Trophoblast cell (in vitro differentiated cells and primary cell): ENCODE results near the gene CACNA1I.

Experiments used
- DNase-seq, 2 donors: peaks; one replicate each; pipeline ENCODE4 v3.0.0-alpha.2; 2016
- H2AFZ ChIP-seq: 2 replicates; pipeline ENCODE4 v1.6.1; 2013; ENCODE audit warnings: low read length, moderate library complexity, mild to moderate bottlenecking; ENCODE audit not compliant: insufficient read depth, poor library complexity
- H2AK5ac ChIP-seq: 2 replicates; pipeline ENCODE4 v1.6.1; 2013; ENCODE audit warnings: mild to moderate bottlenecking, low read length
- H2BK120ac ChIP-seq: 2 replicates; pipeline ENCODE4 v1.6.1; 2013; ENCODE audit warnings: low read length, mild to moderate bottlenecking, moderate library complexity; ENCODE audit not compliant: insufficient read depth, poor library complexity
- H2BK12ac ChIP-seq: 2 replicates; pipeline ENCODE4 v1.6.1; 2013; ENCODE audit warnings: mild to moderate bottlenecking, low read length, moderate library complexity
- H2BK5ac ChIP-seq: 2 replicates; pipeline ENCODE4 v1.6.1; 2013; ENCODE audit warnings: low read length, low read depth, moderate library complexity, mild to moderate bottlenecking; ENCODE audit not compliant: poor library complexity
- H3K14ac ChIP-seq: 2 replicates; pipeline ENCODE4 v1.6.1; 2013; ENCODE audit warnings: mild to moderate bottlenecking, low read length
- H3K18ac ChIP-seq: 2 replicates; pipeline ENCODE4 v1.6.1; 2013; ENCODE audit warnings: mild to moderate bottlenecking, low read length
- H3K23ac ChIP-seq: 2 replicates; pipeline ENCODE4 v1.6.1; 2013; ENCODE audit warnings: low read length
- H3K27ac ChIP-seq: 2 replicates; pipeline ENCODE4 v1.5.1; 2013; ENCODE audit warnings: low read depth, mild to moderate bottlenecking, inconsistent platforms, low read length, moderate library complexity
- H3K27me3 ChIP-seq: 2 replicates; pipeline ENCODE4 v1.6.1; 2013; ENCODE audit warnings: inconsistent platforms, mild to moderate bottlenecking, low read length, moderate library complexity; ENCODE audit not compliant: insufficient read depth
- H3K36me3 ChIP-seq, 2 experiments: 1 replicate in 1 of 2; 2 replicates in 1 of 2; pipeline ENCODE4 v1.6.1; 2013; ENCODE audit warnings: low read length in 2 of 2, mild to moderate bottlenecking in 2 of 2, moderate library complexity in 1 of 2; ENCODE audit not compliant: insufficient read depth in 2 of 2, control insufficient read depth in 1 of 2
- H3K4ac ChIP-seq: 2 replicates; pipeline ENCODE4 v1.6.1; 2013; ENCODE audit warnings: low read depth, mild to moderate bottlenecking, low read length, moderate library complexity
- H3K4me1 ChIP-seq, 2 experiments: 1 replicate in 1 of 2; 2 replicates in 1 of 2; pipeline ENCODE4 v1.6.1; 2013; ENCODE audit warnings: low read length in 2 of 2, mild to moderate bottlenecking in 2 of 2, moderate library complexity in 1 of 2; ENCODE audit not compliant: insufficient read depth in 2 of 2, control insufficient read depth in 1 of 2
- H3K4me2 ChIP-seq: 2 replicates; pipeline ENCODE4 v1.6.1; 2013; ENCODE audit warnings: inconsistent platforms, mild to moderate bottlenecking, low read length, moderate library complexity
- H3K4me3 ChIP-seq: 2 replicates; pipeline ENCODE4 v1.5.1; 2013; ENCODE audit warnings: mild to moderate bottlenecking, low read depth, low read length, inconsistent platforms
- H3K79me1 ChIP-seq: one replicate; pipeline ENCODE4 v1.6.1; 2013; ENCODE audit warnings: low read length
- H3K79me2 ChIP-seq: 2 replicates; pipeline ENCODE4 v1.6.1; 2013; ENCODE audit warnings: low read length, mild to moderate bottlenecking; ENCODE audit not compliant: control insufficient read depth, insufficient read depth, poor library complexity
- H3K9ac ChIP-seq: 2 replicates; pipeline ENCODE4 v1.6.1; 2013; ENCODE audit warnings: mild to moderate bottlenecking, low read length
- H3K9me3 ChIP-seq: 2 replicates; pipeline ENCODE4 v1.6.1; 2013; ENCODE audit warnings: low read depth, mild to moderate bottlenecking, control low read depth, inconsistent platforms, low read length; ENCODE audit not compliant: insufficient read depth
- H4K12ac ChIP-seq: 2 replicates; pipeline ENCODE4 v1.6.1; 2013; ENCODE audit warnings: low read depth, mild to moderate bottlenecking, low read length, moderate library complexity
- H4K8ac ChIP-seq: 2 replicates; pipeline ENCODE4 v1.6.1; 2013; ENCODE audit warnings: low read depth, mild to moderate bottlenecking, low read length, moderate library complexity
- H4K91ac ChIP-seq: one replicate; pipeline ENCODE4 v1.6.1; 2013; ENCODE audit warnings: low read depth, mild to moderate bottlenecking, low read length, moderate library complexity
- WGBS: extraction: QIAGEN DNeasy Blood & Tissue Kit; methylation state at CpG from one replicate; pipeline ENCODE4 v1.1.7; 2013; ENCODE audit warnings: missing lambda C conversion rate; ENCODE audit not compliant: insufficient read length, insufficient coverage; ENCODE audit errors: extremely low coverage; 5-methylcytosine and 5-hydroxymethylcytosine counted together

CACNA1I gene

DNA sequence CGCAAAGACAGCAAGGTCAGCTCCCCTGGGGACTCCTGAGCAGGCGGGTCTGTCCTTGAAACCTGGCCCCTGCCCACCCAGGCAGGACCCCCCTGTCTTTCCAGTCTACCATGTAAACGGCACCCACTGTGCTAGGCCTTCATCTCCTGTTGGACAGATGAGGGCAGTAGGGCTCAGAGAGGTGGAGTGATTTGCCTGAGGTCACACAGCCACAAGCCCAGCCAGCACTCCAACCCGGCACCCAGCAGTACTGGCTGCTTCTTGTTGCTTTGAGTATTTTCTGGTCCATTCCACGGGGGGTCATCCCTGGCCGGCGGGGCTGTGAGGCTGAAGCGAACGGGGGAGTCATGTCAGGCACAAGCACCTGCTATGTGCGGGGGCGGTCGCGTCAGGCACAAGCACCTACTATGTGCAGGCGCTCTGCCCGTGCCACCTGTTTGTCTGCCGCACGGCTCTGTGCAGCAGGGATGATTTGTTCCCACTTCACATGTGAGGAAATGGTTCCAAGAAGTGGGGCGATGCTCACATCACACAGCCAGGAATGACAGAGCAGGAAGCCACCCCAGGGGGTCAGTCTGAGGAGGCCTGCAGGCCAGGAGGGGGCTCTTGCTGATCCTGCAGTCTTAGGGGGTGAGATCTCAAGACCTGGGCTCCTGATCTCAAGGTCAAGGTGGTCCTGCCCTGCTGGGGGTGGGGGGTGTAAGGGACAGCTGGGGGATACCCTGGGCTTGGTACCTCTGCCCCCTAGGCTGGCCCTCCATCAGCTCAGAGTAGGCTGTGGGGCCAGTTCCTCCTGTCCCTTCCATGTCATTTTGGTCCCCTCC, 110.7 kb downstream of the CACNA1I start:
- peaks cover 3% of the 10 kb centered on the region for H3K9me3 ChIP-seq
- H3K27me3 ChIP-seq = no peaks in the 10 kb centered on the region
- H3K4me2 ChIP-seq = no peak overlapping the region
- no peak overlapping the region for H4K12ac ChIP-seq
- no peak overlapping the region for H3K27ac ChIP-seq
- no peak overlapping the region for H3K9ac ChIP-seq
- no peak overlapping the region for H4K91ac ChIP-seq
- no peaks in the 10 kb centered on the region for H3K36me3 ChIP-seq
- H3K23ac ChIP-seq = no peak overlapping the region
- H3K18ac ChIP-seq = no peak overlapping the region
- no peak overlapping the region for H2AK5ac ChIP-seq
- no peak overlapping the region for H2BK5ac ChIP-seq
- no peaks in the 10 kb centered on the region for H3K79me2 ChIP-seq
- H4K8ac ChIP-seq = no peak overlapping the region
- no peak overlapping the region for H3K4me3 ChIP-seq
- H2AFZ ChIP-seq = no peak overlapping the region
- no peak overlapping the region for H2BK120ac ChIP-seq
- H3K79me1 ChIP-seq = no peaks in the 10 kb centered on the region
- no peaks in the 10 kb centered on the region for H3K4me1 ChIP-seq
- H3K14ac ChIP-seq = no peak overlapping the region
- DNase-seq = peak in 1 of 2 donors; percentile 1
- WGBS = no CpG with 5 or more reads among the region's 18 CpGs
- no peak overlapping the region for H2BK12ac ChIP-seq
- H3K4ac ChIP-seq = no peak overlapping the region

DNA sequence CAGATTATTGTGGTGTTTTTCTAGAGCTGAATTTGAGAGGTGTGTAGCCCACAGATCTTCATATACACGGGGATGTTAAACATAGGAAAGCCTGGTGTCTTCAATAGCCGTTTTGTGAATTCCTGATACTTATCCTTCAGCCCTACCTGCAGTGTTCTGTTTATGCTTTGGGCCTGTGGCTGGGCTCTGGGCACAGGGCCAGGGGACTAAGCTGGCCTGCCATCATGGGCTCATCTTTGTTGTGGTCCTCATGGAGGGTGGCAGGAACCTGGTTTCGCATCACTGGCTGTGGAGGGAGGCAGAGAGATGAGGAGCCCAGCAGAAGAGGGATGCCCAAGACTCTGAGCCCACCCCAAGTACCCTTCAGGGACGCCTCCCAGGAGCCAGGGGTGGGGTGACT, 112.4 kb downstream of the CACNA1I start:
- H3K4ac ChIP-seq = no peak overlapping the region
- no peaks in the 10 kb centered on the region for H3K36me3 ChIP-seq
- H2AK5ac ChIP-seq = no peak overlapping the region
- no peaks in the 10 kb centered on the region for H3K79me1 ChIP-seq
- no peak overlapping the region for H3K27ac ChIP-seq
- H3K4me1 ChIP-seq = no peaks in the 10 kb centered on the region
- no peak overlapping the region for H3K14ac ChIP-seq
- H3K4me2 ChIP-seq = no peak overlapping the region
- no peak overlapping the region for H3K23ac ChIP-seq
- peaks cover under 1% of the 10 kb centered on the region for H3K9me3 ChIP-seq
- DNase-seq = no peak
- no peaks in the 10 kb centered on the region for H3K27me3 ChIP-seq
- no peak overlapping the region for H3K18ac ChIP-seq
- H4K91ac ChIP-seq = no peak overlapping the region
- no peak overlapping the region for H4K8ac ChIP-seq
- H3K9ac ChIP-seq = no peak overlapping the region
- no peak overlapping the region for H2BK12ac ChIP-seq
- no CpG with 5 or more reads among the region's 4 CpGs for WGBS
- H3K79me2 ChIP-seq = no peaks in the 10 kb centered on the region
- H4K12ac ChIP-seq = no peak overlapping the region
- H2BK120ac ChIP-seq = no peak overlapping the region
- H2BK5ac ChIP-seq = no peak overlapping the region
- no peak overlapping the region for H3K4me3 ChIP-seq
- no peak overlapping the region for H2AFZ ChIP-seq

DNA sequence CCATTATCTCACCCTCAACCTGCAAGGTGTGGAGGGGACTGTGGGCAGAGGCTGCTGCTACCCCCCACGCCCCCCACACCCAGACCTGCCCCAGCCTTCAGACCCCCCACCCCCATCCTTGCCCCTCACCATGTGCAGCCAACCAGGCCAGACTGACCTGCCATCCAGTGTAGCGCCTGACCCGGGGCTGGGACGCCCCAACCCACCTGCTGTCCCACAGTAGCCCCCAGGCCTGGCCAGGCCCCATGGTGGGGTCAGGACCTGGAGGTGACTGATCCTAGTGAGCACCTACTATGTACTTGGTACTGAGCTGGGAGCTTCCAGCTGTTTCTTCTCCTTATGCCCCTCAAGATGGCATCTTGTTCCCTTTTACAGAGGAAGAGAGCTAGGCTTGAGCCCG, 113.1 kb downstream of the CACNA1I start:
- no CpG with 5 or more reads among the region's 5 CpGs for WGBS

DNA sequence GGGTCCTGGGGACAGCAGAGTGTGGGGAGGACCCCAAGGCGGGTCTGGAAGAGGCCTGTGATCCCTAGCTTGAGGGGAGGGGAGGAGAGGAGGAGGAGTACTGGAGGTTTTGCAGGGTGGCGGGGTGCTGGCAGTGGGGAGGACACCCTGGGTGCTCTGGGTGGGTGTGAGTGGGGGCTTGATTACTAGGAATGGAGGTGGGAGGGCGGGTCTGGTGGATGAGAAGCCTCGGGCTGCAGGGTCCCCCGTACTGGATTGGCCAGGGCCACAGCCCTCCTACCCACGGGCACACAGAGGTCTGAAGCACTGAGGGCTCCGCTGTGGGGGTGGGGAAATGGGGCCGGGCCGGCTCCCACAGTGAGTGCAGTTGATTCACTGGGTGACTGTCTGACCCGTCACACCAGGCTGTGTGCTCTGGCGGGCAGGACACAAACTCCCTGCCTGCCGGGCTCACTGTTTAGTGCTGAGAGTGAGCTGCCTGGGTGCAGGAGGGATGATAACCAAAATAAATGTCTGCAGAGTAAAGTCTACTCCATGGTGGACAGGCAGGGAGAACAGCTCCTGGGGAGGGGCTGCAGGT, 114.2 kb downstream of the CACNA1I start:
- no peak overlapping the region for H4K12ac ChIP-seq
- no peak overlapping the region for H3K4me2 ChIP-seq
- no peaks in the 10 kb centered on the region for H3K27me3 ChIP-seq

More for the DNA sequence above, 113.1 kb downstream of the CACNA1I start:
- no peaks in the 10 kb centered on the region for H3K9me3 ChIP-seq
- H4K12ac ChIP-seq = no peak overlapping the region
- H3K79me1 ChIP-seq = no peaks in the 10 kb centered on the region
- no peak overlapping the region for H2AFZ ChIP-seq
- no peaks in the 10 kb centered on the region for H3K36me3 ChIP-seq
- H2AK5ac ChIP-seq = no peak overlapping the region
- H3K14ac ChIP-seq = no peak overlapping the region
- no peak overlapping the region for H3K18ac ChIP-seq
- H3K27me3 ChIP-seq = no peaks in the 10 kb centered on the region
- H3K4ac ChIP-seq = no peak overlapping the region
- DNase-seq = no peak
- no peak overlapping the region for H4K8ac ChIP-seq
- H3K27ac ChIP-seq = no peak overlapping the region
- no peak overlapping the region for H2BK120ac ChIP-seq
- no peak overlapping the region for H3K4me3 ChIP-seq
- no peak overlapping the region for H2BK5ac ChIP-seq
- H3K9ac ChIP-seq = no peak overlapping the region
- no peak overlapping the region for H4K91ac ChIP-seq
- H2BK12ac ChIP-seq = no peak overlapping the region
- H3K79me2 ChIP-seq = no peaks in the 10 kb centered on the region
- no peaks in the 10 kb centered on the region for H3K4me1 ChIP-seq
- no peak overlapping the region for H3K4me2 ChIP-seq
- no peak overlapping the region for H3K23ac ChIP-seq

More for the DNA sequence above, 114.2 kb downstream of the CACNA1I start:
- no peak overlapping the region for H4K8ac ChIP-seq
- no peaks in the 10 kb centered on the region for H3K79me2 ChIP-seq
- H3K36me3 ChIP-seq = no peaks in the 10 kb centered on the region
- H3K9me3 ChIP-seq = no peaks in the 10 kb centered on the region
- no CpG with 5 or more reads among the region's 12 CpGs for WGBS
- H3K4me3 ChIP-seq = no peak overlapping the region
- no peak overlapping the region for H2AK5ac ChIP-seq
- no peak for DNase-seq
- no peak overlapping the region for H3K27ac ChIP-seq
- no peak overlapping the region for H2BK120ac ChIP-seq
- no peak overlapping the region for H2BK12ac ChIP-seq
- H3K79me1 ChIP-seq = no peaks in the 10 kb centered on the region
- H3K9ac ChIP-seq = no peak overlapping the region
- H2BK5ac ChIP-seq = no peak overlapping the region
- no peak overlapping the region for H2AFZ ChIP-seq
- no peak overlapping the region for H3K4ac ChIP-seq
- no peak overlapping the region for H4K91ac ChIP-seq
- no peak overlapping the region for H3K23ac ChIP-seq
- no peaks in the 10 kb centered on the region for H3K4me1 ChIP-seq
- H3K14ac ChIP-seq = no peak overlapping the region
- H3K18ac ChIP-seq = no peak overlapping the region
